Measurements from ENCODE around the gene SYNJ2.

- TF ChIP-seq CTCF (IDR thresholded peaks at IDR 0.05) (no peak), MYC (IDR thresholded peaks at IDR 0.05; ENCODE audit: borderline replicate concordance, low read length) (no peak), POLR2A (IDR thresholded peaks at IDR 0.05; ENCODE audit: low read length) (no peak), CHD2 (IDR thresholded peaks at IDR 0.05; ENCODE audit: low read length, partially characterized antibody) (no peak), PBX3 (IDR thresholded peaks at IDR 0.05) (no peak), RAD21 (conservative IDR thresholded peaks at IDR 0.05 in 1 of 2, IDR thresholded peaks at IDR 0.05 in 1 of 2) (no peak), RFX5 (IDR thresholded peaks at IDR 0.05) (no peak), EP300 (IDR thresholded peaks at IDR 0.05) (no peak), POLR2AphosphoS2 (conservative IDR thresholded peaks at IDR 0.05; ENCODE audit: low read length) (no peak), KDM1A (IDR thresholded peaks at IDR 0.05; ENCODE audit: low read depth) (no peak)
Measured at GRCh38 chr6:158081657-158081935, 99.9 kb downstream of the SYNJ2 start.
